Transverse colon (tissue), 4 donors: ENCODE measurements around the gene GNG7. TPM values are rescaled to one million over a fixed set of nuclear protein-coding genes. Genes with fewer than 3 reads are reported as not detected.

Experiments used
- DNase-seq: peaks from one replicate; pipeline ENCODE4 v3.0.0-alpha.2; 2019
- H3K27ac ChIP-seq, 4 donors: fragments of 200-600 bp; sonication (generic); 2 replicates each; pipeline ENCODE4 v1.5.1; 2016 to 2018; ENCODE audit warnings: inconsistent platforms in 4 of 4
- H3K27me3 ChIP-seq: fragments of 200-600 bp; sonication (generic); 2 replicates; pipeline ENCODE4 v1.5.1; 2017; ENCODE audit warnings: inconsistent platforms
- H3K36me3 ChIP-seq, 4 donors: fragments of 200-600 bp; sonication (generic); 2 replicates each; pipeline ENCODE4 v1.5.1; 2017 to 2019; ENCODE audit warnings: inconsistent platforms in 4 of 4
- H3K4me1 ChIP-seq, 4 donors: fragments of 200-600 bp; sonication (generic); 2 replicates each; pipeline ENCODE4 v1.5.1; 2017 to 2020; ENCODE audit warnings: inconsistent platforms in 4 of 4
- H3K4me3 ChIP-seq, 4 donors: fragments of 200-600 bp; sonication (generic); 1 replicate in 1 of 4; 2 replicates in 3 of 4; pipeline versions ENCODE4 v1.5.1 to v1.6.1; 2017 to 2019; ENCODE audit warnings: inconsistent platforms in 4 of 4
- H3K9me3 ChIP-seq, 2 donors: fragments of 200-600 bp; sonication (generic); 2 replicates each; pipeline ENCODE4 v1.5.1; 2017 to 2019; ENCODE audit warnings: inconsistent platforms in 2 of 2
- EP300 ChIP-seq: sonication (generic); formaldehyde crosslinking; IDR thresholded peaks from one replicate; pipeline ENCODE4 v1.6.1; 2017; ENCODE audit warnings: antibody characterized with exemption, low read depth
- POLR2A ChIP-seq: fragments of 450-650 bp; IDR thresholded peaks from one replicate; pipeline ENCODE4 v1.6.1; 2016; ENCODE audit warnings: antibody characterized with exemption, mild to moderate bottlenecking, moderate library complexity
- POLR2AphosphoS5 ChIP-seq, 3 donors: sonication (generic); formaldehyde crosslinking; IDR thresholded peaks; one replicate each; pipeline ENCODE4 v1.6.1; 2016; ENCODE audit warnings: antibody characterized with exemption in 3 of 3
- WGBS, 2 donors: methylation state at CpG; one replicate each; pipeline ENCODE4 v1.1.5; 2018; ENCODE audit warnings: low coverage in 1 of 2; 5-methylcytosine and 5-hydroxymethylcytosine counted together
- in situ Hi-C, 4 donors: fragments of 200-750 bp; cut with MboI; loops; one replicate each; pipeline versions ENCODE4 v1.15.0 to v1.15.1; 2017; ENCODE audit warnings: low sequenced_read_pairs in 3 of 4, low pct_ligation_motif_present in 1 of 4, low pct_unique_long_range_greater_than_20kb in 1 of 4
- intact Hi-C: fragments of 100-400 bp; cut with DNase I; formaldehyde crosslinking; loops from one replicate; pipeline ENCODE4 v1.15.1; 2023; ENCODE audit warnings: low total_unique reads
- total RNA-seq, 4 donors: library from RNA; depleted of rRNA; stranded (reverse); fragments of >200 nt; gene quantifications; one replicate each; pipeline ENCODE4 v1.1.0, GENCODE V29; 2016
- TF ChIP-seq, protein P1 (sequence below), 5 experiments: fragments of 200-600 bp in 3 of 5; fragments of 450-650 bp in 2 of 5; sonication (generic) in 3 of 5; IDR thresholded peaks; 1 replicate in 2 of 5; 2 replicates in 3 of 5; pipeline ENCODE4 v1.5.1; 2016 to 2017; ENCODE audit warnings: antibody characterized with exemption in 5 of 5, inconsistent platforms in 3 of 5, mild to moderate bottlenecking in 2 of 5, moderate library complexity in 1 of 5

Gene GNG7
- total RNA-seq, 4 donors from 2014 or later = 1.6 to 13.1 (median 4.0) TPM

- peaks cover 0 to 26% (median 24%) of the 10 kb centered on the region in 4 donors for H3K4me1 ChIP-seq
- in situ Hi-C loops = no loop called here
- no peaks in the 10 kb centered on the region for H3K36me3 ChIP-seq
- WGBS, 2 donors = 95% methylated on average over 14 of the region's 16 CpGs; no CpG with 5 or more reads in 1 of the 2 donors
- TF ChIP-seq, protein P1, sequence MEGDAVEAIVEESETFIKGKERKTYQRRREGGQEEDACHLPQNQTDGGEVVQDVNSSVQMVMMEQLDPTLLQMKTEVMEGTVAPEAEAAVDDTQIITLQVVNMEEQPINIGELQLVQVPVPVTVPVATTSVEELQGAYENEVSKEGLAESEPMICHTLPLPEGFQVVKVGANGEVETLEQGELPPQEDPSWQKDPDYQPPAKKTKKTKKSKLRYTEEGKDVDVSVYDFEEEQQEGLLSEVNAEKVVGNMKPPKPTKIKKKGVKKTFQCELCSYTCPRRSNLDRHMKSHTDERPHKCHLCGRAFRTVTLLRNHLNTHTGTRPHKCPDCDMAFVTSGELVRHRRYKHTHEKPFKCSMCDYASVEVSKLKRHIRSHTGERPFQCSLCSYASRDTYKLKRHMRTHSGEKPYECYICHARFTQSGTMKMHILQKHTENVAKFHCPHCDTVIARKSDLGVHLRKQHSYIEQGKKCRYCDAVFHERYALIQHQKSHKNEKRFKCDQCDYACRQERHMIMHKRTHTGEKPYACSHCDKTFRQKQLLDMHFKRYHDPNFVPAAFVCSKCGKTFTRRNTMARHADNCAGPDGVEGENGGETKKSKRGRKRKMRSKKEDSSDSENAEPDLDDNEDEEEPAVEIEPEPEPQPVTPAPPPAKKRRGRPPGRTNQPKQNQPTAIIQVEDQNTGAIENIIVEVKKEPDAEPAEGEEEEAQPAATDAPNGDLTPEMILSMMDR (IDR thresholded peaks at IDR 0.05) = no peak
- TF ChIP-seq POLR2AphosphoS5 (IDR thresholded peaks at IDR 0.05) = no peak
- no peak for TF ChIP-seq EP300
- no peak for TF ChIP-seq POLR2A
- no peak overlapping the region for H3K4me3 ChIP-seq
- intact Hi-C loops = no loop called here
- DNase-seq = no peak
- H3K9me3 ChIP-seq = peaks cover 6 to 7% of the 10 kb centered on the region in 2 donors
- H3K27me3 ChIP-seq = no peaks in the 10 kb centered on the region
- no peak overlapping the region for H3K27ac ChIP-seq
Observed at GRCh38 chr19:2481466-2481865, 221.0 kb downstream of the GNG7 start.

GRCh38 chr19:2479556-2480194 is 222.8 kb downstream of the GNG7 start:
- 62% methylated on average over 20 of the region's 20 CpGs; no CpG with 5 or more reads in 1 of the 2 donors for WGBS, 2 donors
- Histone ChIP-seq H3K4me3 (peak overlapping the region in 2 of 4 donors; percentile 67 to 95), H3K4me1 (peaks cover 9 to 36% (median 34%) of the 10 kb centered on the region in 4 donors), H3K27me3 (no peaks in the 10 kb centered on the region), H3K36me3 (no peaks in the 10 kb centered on the region), H3K9me3 (peaks cover 6 to 7% of the 10 kb centered on the region in 2 donors), H3K27ac (peak overlapping the region in 3 of 4 donors; percentile 91 to 96 (median 93))
- TF ChIP-seq, protein P1 (IDR thresholded peaks at IDR 0.05) = peak in 2 of 5 experiments; percentile 28 to 43
- TF ChIP-seq POLR2A = no peak
- DNase-seq = no peak
- intact Hi-C loops (loop anchor here (1.0 kb wide), 1 partner anchor 63 kb away; no protein-coding TSS in a partner anchor), in situ Hi-C loops (loop anchor here in 1 of 4 donors (10.0 kb wide), 1 partner anchor 135 kb away; no protein-coding TSS in a partner anchor)

DNA sequence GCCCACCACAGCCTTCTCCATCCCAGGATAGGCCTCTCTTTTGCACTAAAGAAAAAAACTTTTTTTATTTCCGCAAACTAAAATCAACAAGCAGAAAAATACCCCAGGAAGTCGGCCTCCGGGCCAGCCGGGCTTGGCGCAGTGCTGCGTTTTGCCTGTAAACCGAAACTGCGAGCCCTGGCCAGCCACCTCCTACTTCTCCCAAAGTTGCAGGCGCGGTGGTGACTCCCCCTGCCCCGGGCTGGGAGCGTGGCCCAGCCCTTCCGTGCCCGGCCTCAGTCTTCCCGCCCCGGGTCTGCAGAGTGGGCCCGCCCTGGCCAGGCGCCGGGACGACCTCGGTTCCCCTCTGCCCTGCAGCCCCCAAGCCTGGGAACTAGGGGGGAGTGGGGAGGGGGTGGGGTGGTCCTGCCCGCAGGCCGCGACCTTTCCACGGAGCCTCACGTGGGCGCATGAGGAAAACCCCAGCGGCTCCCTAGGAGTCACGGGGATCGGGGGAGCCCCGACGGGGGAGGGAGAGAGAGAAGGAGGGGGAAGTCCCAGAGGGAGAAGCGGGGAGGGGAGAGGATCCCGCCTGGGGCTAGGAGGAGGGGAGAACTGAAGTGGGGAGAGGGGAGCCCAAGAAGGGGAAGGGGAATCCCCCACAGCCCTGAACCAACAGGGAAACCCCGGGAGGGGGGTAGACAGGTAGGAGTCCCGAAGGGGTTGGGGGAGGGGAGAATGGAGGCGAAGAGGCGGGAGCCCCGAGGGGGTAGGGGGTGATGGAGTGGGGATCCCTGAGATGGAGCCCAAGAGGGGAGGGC is 223.5 kb downstream of the GNG7 start:
- in situ Hi-C loops = loop anchor here in 1 of 4 donors (10.0 kb wide), 1 partner anchor 136 kb away; no protein-coding TSS in a partner anchor

More for the DNA sequence above, 223.5 kb downstream of the GNG7 start:
- WGBS, 2 donors = 0 to 3% methylated on average over 6 to 33 of the region's 39 CpGs
- H3K27ac ChIP-seq = peak overlapping the region; percentile 91 to 96 (median 93)
- no peaks in the 10 kb centered on the region for H3K27me3 ChIP-seq
- peaks cover 6 to 7% of the 10 kb centered on the region in 2 donors for H3K9me3 ChIP-seq
- H3K4me3 ChIP-seq = peak overlapping the region; percentile 67 to 95 (median 82)
- intact Hi-C loops = no loop called here
- TF ChIP-seq EP300 (no peak), POLR2AphosphoS5 (IDR thresholded peaks at IDR 0.05) (peak; percentile 49 to 58 (median 53)), POLR2A (peak; percentile 27)
- TF ChIP-seq, protein P1 (IDR thresholded peaks at IDR 0.05) = no peak
- H3K4me1 ChIP-seq = peaks cover 10 to 43% (median 36%) of the 10 kb centered on the region in 4 donors
- DNase-seq = peak; percentile 82
- H3K36me3 ChIP-seq = no peaks in the 10 kb centered on the region
